ENCODE data around the gene NAV2.

NAV2 gene

GRCh38 chr11:19743622-19744021, 31.0 kb downstream of the NAV2 start:
- TF ChIP-seq JUND (IDR thresholded peaks at IDR 0.05; ENCODE audit: low read depth), result no peak
- in situ Hi-C loops (cut with HindIII; ENCODE audit: low pct_unique_long_range_greater_than_20kb, low sequenced_read_pairs), result no loop called here
- DNase-seq (ENCODE audit: low read depth in 1 of 2, low spot score in 1 of 2), result no peak

- TF ChIP-seq JUND (IDR thresholded peaks at IDR 0.05; ENCODE audit: low read depth), result no peak
- no peak for DNase-seq (ENCODE audit: low read depth in 1 of 2, low spot score in 1 of 2)
- in situ Hi-C loops (cut with HindIII; ENCODE audit: low pct_unique_long_range_greater_than_20kb, low sequenced_read_pairs), result no loop called here
Observed at GRCh38 chr11:19744130-19744529, 31.5 kb downstream of the NAV2 start.

GRCh38 chr11:19746086-19746485, 33.4 kb downstream of the NAV2 start:
- in situ Hi-C loops (cut with HindIII; ENCODE audit: low pct_unique_long_range_greater_than_20kb, low sequenced_read_pairs), result no loop called here
- no peak for TF ChIP-seq JUND (IDR thresholded peaks at IDR 0.05; ENCODE audit: low read depth)
- no peak for DNase-seq (ENCODE audit: low read depth in 1 of 2, low spot score in 1 of 2)

GRCh38 chr11:19747634-19748033, 35.0 kb downstream of the NAV2 start:
- in situ Hi-C loops (cut with HindIII; ENCODE audit: low pct_unique_long_range_greater_than_20kb, low sequenced_read_pairs), result no loop called here
- TF ChIP-seq JUND (IDR thresholded peaks at IDR 0.05; ENCODE audit: low read depth), result no peak
- no peak for DNase-seq (ENCODE audit: low read depth in 1 of 2, low spot score in 1 of 2)

- no peak for DNase-seq (ENCODE audit: low read depth in 1 of 2, low spot score in 1 of 2)
- in situ Hi-C loops (cut with HindIII; ENCODE audit: low pct_unique_long_range_greater_than_20kb, low sequenced_read_pairs), result no loop called here
- no peak for TF ChIP-seq JUND (IDR thresholded peaks at IDR 0.05; ENCODE audit: low read depth)
Observed at GRCh38 chr11:19751055-19751454, 38.4 kb downstream of the NAV2 start.

- no peak for TF ChIP-seq JUND (IDR thresholded peaks at IDR 0.05; ENCODE audit: low read depth)
- in situ Hi-C loops (cut with HindIII; ENCODE audit: low pct_unique_long_range_greater_than_20kb, low sequenced_read_pairs), result no loop called here
- no peak for DNase-seq (ENCODE audit: low read depth in 1 of 2, low spot score in 1 of 2)
Observed at GRCh38 chr11:19753451-19754106, 40.9 kb downstream of the NAV2 start.

- TF ChIP-seq JUND (IDR thresholded peaks at IDR 0.05; ENCODE audit: low read depth), result no peak
- in situ Hi-C loops (cut with HindIII; ENCODE audit: low pct_unique_long_range_greater_than_20kb, low sequenced_read_pairs), result no loop called here
- no peak for DNase-seq (ENCODE audit: low read depth in 1 of 2, low spot score in 1 of 2)
Observed at GRCh38 chr11:19756675-19757475, 44.2 kb downstream of the NAV2 start.

- in situ Hi-C loops (cut with HindIII; ENCODE audit: low pct_unique_long_range_greater_than_20kb, low sequenced_read_pairs), result no loop called here
- no peak for TF ChIP-seq JUND (IDR thresholded peaks at IDR 0.05; ENCODE audit: low read depth)
- no peak for DNase-seq (ENCODE audit: low read depth in 1 of 2, low spot score in 1 of 2)
Observed at GRCh38 chr11:19759389-19759788, 46.8 kb downstream of the NAV2 start.

- no peak for TF ChIP-seq JUND (IDR thresholded peaks at IDR 0.05; ENCODE audit: low read depth)
- in situ Hi-C loops (cut with HindIII; ENCODE audit: low pct_unique_long_range_greater_than_20kb, low sequenced_read_pairs), result no loop called here
- DNase-seq (ENCODE audit: low read depth in 1 of 2, low spot score in 1 of 2), result no peak
Observed at GRCh38 chr11:19762266-19762665, 49.6 kb downstream of the NAV2 start.

GRCh38 chr11:19763330-19763729, 50.7 kb downstream of the NAV2 start:
- TF ChIP-seq JUND (IDR thresholded peaks at IDR 0.05; ENCODE audit: low read depth), result no peak
- DNase-seq (ENCODE audit: low read depth in 1 of 2, low spot score in 1 of 2), result no peak
- in situ Hi-C loops (cut with HindIII; ENCODE audit: low pct_unique_long_range_greater_than_20kb, low sequenced_read_pairs), result no loop called here

GRCh38 chr11:19766206-19766605, 53.6 kb downstream of the NAV2 start:
- in situ Hi-C loops (cut with HindIII; ENCODE audit: low pct_unique_long_range_greater_than_20kb, low sequenced_read_pairs), result no loop called here
- no peak for TF ChIP-seq JUND (IDR thresholded peaks at IDR 0.05; ENCODE audit: low read depth)
- peak in 1 of 2 experiments; percentile 3 for DNase-seq (ENCODE audit: low read depth in 1 of 2, low spot score in 1 of 2)

GRCh38 chr11:19766810-19767209, 54.2 kb downstream of the NAV2 start:
- no peak for TF ChIP-seq JUND (IDR thresholded peaks at IDR 0.05; ENCODE audit: low read depth)
- in situ Hi-C loops (cut with HindIII; ENCODE audit: low pct_unique_long_range_greater_than_20kb, low sequenced_read_pairs), result no loop called here
- no peak for DNase-seq (ENCODE audit: low read depth in 1 of 2, low spot score in 1 of 2)

GRCh38 chr11:19767627-19768151, 55.1 kb downstream of the NAV2 start:
- no peak for TF ChIP-seq JUND (IDR thresholded peaks at IDR 0.05; ENCODE audit: low read depth)
- DNase-seq (ENCODE audit: low read depth in 1 of 2, low spot score in 1 of 2), result no peak
- in situ Hi-C loops (cut with HindIII; ENCODE audit: low pct_unique_long_range_greater_than_20kb, low sequenced_read_pairs), result no loop called here

Data from T47D (cell line).